GM23338 (cell line): ENCODE data around the gene PNMA8B. TPM values are rescaled to one million over a fixed set of nuclear protein-coding genes. Genes with fewer than 3 reads are reported as not detected.

Source experiments
- ATAC-seq: fragments of 200-7000 bp; cut with Tn5 transposase; 3 replicates; pipeline ENCODE4 v1.9.1; 2020
- DNase-seq: peaks from one replicate; pipeline ENCODE4 v3.0.0-alpha.2; 2015; ENCODE audit warnings: low spot score
- H2AFZ ChIP-seq: fragments of 200-600 bp; sonication (generic); 2 replicates; pipeline ENCODE4 v1.8.0; 2016; ENCODE audit warnings: antibody characterized with exemption, mild to moderate bottlenecking, moderate library complexity
- H3F3A ChIP-seq: fragments of 200-600 bp; sonication (generic); replicated peaks from 2 replicates; pipeline ENCODE4 v1.8.0; 2017; ENCODE audit warnings: antibody characterized with exemption, mixed run types, low read depth
- H3K27ac ChIP-seq: fragments of 200-600 bp; sonication (generic); 2 replicates; pipeline ENCODE4 v1.6.1; 2016; ENCODE audit warnings: low read depth
- H3K27me3 ChIP-seq: fragments of 200-600 bp; sonication (generic); 2 replicates; pipeline ENCODE4 v1.8.0; 2016; ENCODE audit warnings: mild to moderate bottlenecking, mixed run types, moderate library complexity; ENCODE audit not compliant: insufficient read depth
- H3K36me3 ChIP-seq: fragments of 200-600 bp; sonication (generic); 2 replicates; pipeline ENCODE4 v1.8.0; 2016; ENCODE audit warnings: mild to moderate bottlenecking; ENCODE audit not compliant: insufficient read depth
- H3K4me1 ChIP-seq: fragments of 200-600 bp; sonication (generic); 2 replicates; pipeline ENCODE4 v1.8.0; 2016; ENCODE audit warnings: mild to moderate bottlenecking, moderate library complexity; ENCODE audit not compliant: insufficient read depth
- H3K4me2 ChIP-seq: fragments of 200-600 bp; sonication (generic); 2 replicates; pipeline ENCODE4 v1.7.1; 2017; ENCODE audit warnings: mixed run types
- H3K4me3 ChIP-seq: fragments of 200-600 bp; sonication (generic); 2 replicates; pipeline ENCODE4 v1.6.1; 2016; ENCODE audit warnings: mixed run types
- H3K79me2 ChIP-seq: fragments of 200-600 bp; sonication (generic); replicated peaks from 2 replicates; pipeline ENCODE4 v1.8.0; 2017; ENCODE audit warnings: mild to moderate bottlenecking; ENCODE audit not compliant: insufficient read depth
- H3K9me2 ChIP-seq: fragments of 200-600 bp; sonication (generic); 2 replicates; pipeline ENCODE4 v1.8.0; 2017; ENCODE audit not compliant: insufficient read depth
- H4K20me1 ChIP-seq: fragments of 200-600 bp; sonication (generic); replicated peaks from 2 replicates; pipeline ENCODE4 v1.8.0; 2017; ENCODE audit warnings: mild to moderate bottlenecking; ENCODE audit not compliant: insufficient read depth
- H3K27ac Mint-ChIP-seq: 2 replicates; pipeline ENCODE4 v1.8.0; 2020; ENCODE audit warnings: inconsistent platforms, mild to moderate bottlenecking, moderate library complexity, mixed read lengths
- H3K27me3 Mint-ChIP-seq: 3 replicates; pipeline ENCODE4 v1.8.0; 2022; ENCODE audit warnings: low read depth, mild to moderate bottlenecking, moderate library complexity, mixed read lengths, inconsistent platforms; ENCODE audit not compliant: insufficient read depth, poor library complexity
- H3K36me3 Mint-ChIP-seq: 3 replicates; pipeline ENCODE4 v1.8.0; 2021; ENCODE audit warnings: low read depth, mild to moderate bottlenecking, inconsistent platforms, moderate library complexity, mixed read lengths
- H3K4me1 Mint-ChIP-seq: 3 replicates; pipeline ENCODE4 v1.8.0; 2020; ENCODE audit warnings: mild to moderate bottlenecking, inconsistent platforms, mixed read lengths
- H3K4me3 Mint-ChIP-seq: 3 replicates; pipeline ENCODE4 v1.8.0; 2021; ENCODE audit warnings: moderate library complexity, mild to moderate bottlenecking, inconsistent platforms, mixed read lengths
- H3K9me3 Mint-ChIP-seq: 3 replicates; pipeline ENCODE4 v1.8.0; 2020; ENCODE audit warnings: moderate library complexity, mild to moderate bottlenecking, inconsistent platforms, mixed read lengths
- CTCF ChIP-seq, 2 experiments: fragments of 200-600 bp in 1 of 2; sonication (generic) in 1 of 2; conservative IDR thresholded peaks; 2 replicates each; pipeline versions ENCODE4 v1.5.1 to v1.6.1; 2016 to 2017; ENCODE audit warnings: antibody characterized with exemption in 2 of 2, low read depth in 2 of 2, mild to moderate bottlenecking in 2 of 2, moderate library complexity in 1 of 2
- EZH2phosphoT487 ChIP-seq: fragments of 200-600 bp; sonication (generic); IDR thresholded peaks from one replicate; pipeline ENCODE4 v1.8.1; 2018; ENCODE audit warnings: antibody characterized with exemption; ENCODE audit not compliant: unreplicated experiment
- JUNB ChIP-seq: IDR thresholded peaks from one replicate; pipeline ENCODE4 v1.6.1; 2016; ENCODE audit warnings: antibody characterized with exemption; ENCODE audit not compliant: unreplicated experiment
- NANOG ChIP-seq: IDR thresholded peaks from 2 replicates; pipeline ENCODE4 v1.6.1; 2016; ENCODE audit warnings: antibody characterized with exemption, borderline replicate concordance
- POLR2AphosphoS5 ChIP-seq: IDR thresholded peaks from 2 replicates; pipeline ENCODE4 v1.6.1; 2016; ENCODE audit warnings: antibody characterized with exemption, low read depth
- STAT1 ChIP-seq: IDR thresholded peaks from one replicate; pipeline ENCODE4 v1.6.1; 2016; ENCODE audit warnings: antibody characterized with exemption; ENCODE audit not compliant: unreplicated experiment
- polyA plus RNA-seq: library from polyadenylated mRNA; unstranded; fragments of >200 nt; fragmentation: Nextera tagmentation; extraction: Ambion mirVana; gene quantifications from 2 replicates; pipeline ENCODE4 v1.2.1, GENCODE V29; 2016
- total RNA-seq: library from RNA; depleted of rRNA; stranded (reverse); fragments of >200 nt; shearing (Covaris generic); gene quantifications from 2 replicates; pipeline ENCODE4 v1.2.3, GENCODE V29; 2014
- TF ChIP-seq, protein P1 (sequence below): IDR thresholded peaks from 2 replicates; pipeline ENCODE4 v1.6.1; 2016; ENCODE audit warnings: antibody characterized with exemption
- TF ChIP-seq, protein P2 (sequence below): IDR thresholded peaks from one replicate; pipeline ENCODE4 v1.6.1; 2018; ENCODE audit warnings: antibody characterized with exemption; ENCODE audit not compliant: unreplicated experiment

PNMA8B gene
- total and polyA plus RNA-seq, 2 experiments from 2014 or later = 0.44 to 1.7 TPM

DNA sequence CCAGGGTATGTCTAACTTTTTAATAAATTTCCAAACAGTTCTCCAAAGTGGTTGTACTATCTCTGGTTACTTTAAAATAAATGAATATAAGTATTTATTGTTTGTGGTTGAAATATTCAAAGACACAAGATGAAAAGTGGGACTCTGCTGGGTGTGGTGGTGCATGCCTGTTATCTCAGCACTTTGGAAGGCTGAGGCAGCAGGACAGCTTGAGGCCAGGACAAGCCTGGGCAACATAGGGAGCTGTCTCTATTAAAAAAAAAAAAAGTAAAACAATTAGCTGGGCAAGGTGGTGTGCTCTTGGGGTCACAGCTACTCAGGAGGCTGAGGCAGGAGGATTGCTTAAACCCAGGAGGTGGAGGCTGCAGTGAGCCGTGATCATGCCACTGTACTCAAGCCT is 34.7 kb downstream of the PNMA8B start:
- Mint-ChIP-seq H3K27me3 (peaks cover 6% of the 10 kb centered on the region), H3K4me1 (no peaks in the 10 kb centered on the region), H3K9me3 (no peaks in the 10 kb centered on the region), H3K36me3 (no peaks in the 10 kb centered on the region), H3K27ac (no peak overlapping the region), H3K4me3 (no peak overlapping the region)
- DNase-seq (no peak), ATAC-seq (no peak)
- Histone ChIP-seq H3K4me1 (no peaks in the 10 kb centered on the region), H3K4me2 (no peak overlapping the region), H3K9me2 (no peaks in the 10 kb centered on the region), H3K36me3 (no peaks in the 10 kb centered on the region), H3K27ac (no peak overlapping the region), H3K27me3 (no peaks in the 10 kb centered on the region), H2AFZ (no peak overlapping the region), H3F3A (no peaks in the 10 kb centered on the region), H3K4me3 (no peak overlapping the region), H4K20me1 (no peaks in the 10 kb centered on the region), H3K79me2 (no peaks in the 10 kb centered on the region)
- no peak for TF ChIP-seq POLR2AphosphoS5
- no peak for TF ChIP-seq STAT1
- TF ChIP-seq EZH2phosphoT487 = no peak
- TF ChIP-seq JUNB = no peak

DNA sequence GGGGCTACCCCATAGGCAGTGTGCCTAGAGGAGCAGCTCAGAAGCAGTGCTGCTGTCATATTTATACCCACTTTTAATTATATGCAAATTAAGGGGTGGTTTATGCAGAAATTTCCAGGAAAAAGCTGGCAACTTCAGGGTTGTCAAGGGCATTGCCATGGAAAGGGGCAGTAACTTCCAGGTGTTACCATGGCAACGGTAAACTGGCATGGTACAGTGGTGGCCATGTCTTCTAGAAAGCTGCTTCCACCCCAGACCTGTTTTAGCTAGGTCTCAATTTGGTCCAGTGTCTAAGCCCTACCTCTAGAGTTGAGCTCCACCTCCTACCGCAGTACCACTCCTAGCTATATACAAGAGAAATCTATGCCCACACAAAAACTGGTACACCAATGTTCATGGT is 35.6 kb downstream of the PNMA8B start:
- no peak overlapping the region for H3K4me2 ChIP-seq
- no peaks in the 10 kb centered on the region for H3K4me1 ChIP-seq
- no peaks in the 10 kb centered on the region for H3K9me2 ChIP-seq
- H3K27me3 ChIP-seq = no peaks in the 10 kb centered on the region
- no peaks in the 10 kb centered on the region for H3K79me2 ChIP-seq
- ATAC-seq (no peak), DNase-seq (no peak)
- no peak overlapping the region for H3K27ac ChIP-seq
- no peak overlapping the region for H3K4me3 ChIP-seq
- no peaks in the 10 kb centered on the region for H3K4me1 Mint-ChIP-seq
- H3K27ac Mint-ChIP-seq = no peak overlapping the region
- no peaks in the 10 kb centered on the region for H4K20me1 ChIP-seq
- H3K4me3 Mint-ChIP-seq = no peak overlapping the region
- no peaks in the 10 kb centered on the region for H3K36me3 Mint-ChIP-seq
- no peaks in the 10 kb centered on the region for H3K9me3 Mint-ChIP-seq
- no peaks in the 10 kb centered on the region for H3K36me3 ChIP-seq
- H3F3A ChIP-seq = no peaks in the 10 kb centered on the region
- TF ChIP-seq POLR2AphosphoS5 = no peak
- TF ChIP-seq, protein P1, sequence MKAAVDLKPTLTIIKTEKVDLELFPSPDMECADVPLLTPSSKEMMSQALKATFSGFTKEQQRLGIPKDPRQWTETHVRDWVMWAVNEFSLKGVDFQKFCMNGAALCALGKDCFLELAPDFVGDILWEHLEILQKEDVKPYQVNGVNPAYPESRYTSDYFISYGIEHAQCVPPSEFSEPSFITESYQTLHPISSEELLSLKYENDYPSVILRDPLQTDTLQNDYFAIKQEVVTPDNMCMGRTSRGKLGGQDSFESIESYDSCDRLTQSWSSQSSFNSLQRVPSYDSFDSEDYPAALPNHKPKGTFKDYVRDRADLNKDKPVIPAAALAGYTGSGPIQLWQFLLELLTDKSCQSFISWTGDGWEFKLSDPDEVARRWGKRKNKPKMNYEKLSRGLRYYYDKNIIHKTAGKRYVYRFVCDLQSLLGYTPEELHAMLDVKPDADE = no peak
- TF ChIP-seq NANOG = no peak
- TF ChIP-seq CTCF (conservative IDR thresholded peaks at IDR 0.05; ENCODE audit: low read depth in 2 of 2) = no peak
- no peak overlapping the region for H2AFZ ChIP-seq
- peaks cover 6% of the 10 kb centered on the region for H3K27me3 Mint-ChIP-seq

DNA sequence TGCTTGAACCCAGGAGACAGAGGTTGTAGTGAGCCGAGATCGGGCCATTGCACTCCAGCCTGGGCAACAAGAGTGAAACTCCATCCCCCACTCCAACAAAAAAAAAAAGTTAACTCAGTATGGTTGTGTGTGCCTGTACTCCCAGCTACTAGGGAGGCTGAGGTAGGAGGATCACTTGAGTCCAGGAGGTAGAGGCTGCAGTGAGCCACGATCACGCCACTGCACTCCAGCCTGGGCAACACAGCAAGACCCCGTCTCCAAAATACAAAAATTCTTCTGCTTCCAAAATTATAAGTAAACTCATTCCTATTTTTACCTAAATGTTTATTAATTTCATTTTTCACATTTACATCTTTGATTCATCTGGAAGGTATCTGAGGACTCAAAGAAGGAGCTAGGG is 38.7 kb downstream of the PNMA8B start:
- H3K9me3 Mint-ChIP-seq = no peaks in the 10 kb centered on the region
- Histone ChIP-seq H3K4me3 (no peak overlapping the region), H3K27me3 (no peaks in the 10 kb centered on the region), H3K4me2 (no peak overlapping the region), H3K4me1 (no peaks in the 10 kb centered on the region), H3K9me2 (no peaks in the 10 kb centered on the region), H2AFZ (no peak overlapping the region), H3K79me2 (no peaks in the 10 kb centered on the region), H3F3A (no peaks in the 10 kb centered on the region), H4K20me1 (no peaks in the 10 kb centered on the region), H3K27ac (no peak overlapping the region), H3K36me3 (no peaks in the 10 kb centered on the region)
- no peaks in the 10 kb centered on the region for H3K4me1 Mint-ChIP-seq
- no peaks in the 10 kb centered on the region for H3K27me3 Mint-ChIP-seq
- DNase-seq = no peak
- H3K36me3 Mint-ChIP-seq = no peaks in the 10 kb centered on the region
- H3K27ac Mint-ChIP-seq = no peak overlapping the region
- no peak for ATAC-seq
- H3K4me3 Mint-ChIP-seq = no peak overlapping the region
- TF ChIP-seq, protein P2, sequence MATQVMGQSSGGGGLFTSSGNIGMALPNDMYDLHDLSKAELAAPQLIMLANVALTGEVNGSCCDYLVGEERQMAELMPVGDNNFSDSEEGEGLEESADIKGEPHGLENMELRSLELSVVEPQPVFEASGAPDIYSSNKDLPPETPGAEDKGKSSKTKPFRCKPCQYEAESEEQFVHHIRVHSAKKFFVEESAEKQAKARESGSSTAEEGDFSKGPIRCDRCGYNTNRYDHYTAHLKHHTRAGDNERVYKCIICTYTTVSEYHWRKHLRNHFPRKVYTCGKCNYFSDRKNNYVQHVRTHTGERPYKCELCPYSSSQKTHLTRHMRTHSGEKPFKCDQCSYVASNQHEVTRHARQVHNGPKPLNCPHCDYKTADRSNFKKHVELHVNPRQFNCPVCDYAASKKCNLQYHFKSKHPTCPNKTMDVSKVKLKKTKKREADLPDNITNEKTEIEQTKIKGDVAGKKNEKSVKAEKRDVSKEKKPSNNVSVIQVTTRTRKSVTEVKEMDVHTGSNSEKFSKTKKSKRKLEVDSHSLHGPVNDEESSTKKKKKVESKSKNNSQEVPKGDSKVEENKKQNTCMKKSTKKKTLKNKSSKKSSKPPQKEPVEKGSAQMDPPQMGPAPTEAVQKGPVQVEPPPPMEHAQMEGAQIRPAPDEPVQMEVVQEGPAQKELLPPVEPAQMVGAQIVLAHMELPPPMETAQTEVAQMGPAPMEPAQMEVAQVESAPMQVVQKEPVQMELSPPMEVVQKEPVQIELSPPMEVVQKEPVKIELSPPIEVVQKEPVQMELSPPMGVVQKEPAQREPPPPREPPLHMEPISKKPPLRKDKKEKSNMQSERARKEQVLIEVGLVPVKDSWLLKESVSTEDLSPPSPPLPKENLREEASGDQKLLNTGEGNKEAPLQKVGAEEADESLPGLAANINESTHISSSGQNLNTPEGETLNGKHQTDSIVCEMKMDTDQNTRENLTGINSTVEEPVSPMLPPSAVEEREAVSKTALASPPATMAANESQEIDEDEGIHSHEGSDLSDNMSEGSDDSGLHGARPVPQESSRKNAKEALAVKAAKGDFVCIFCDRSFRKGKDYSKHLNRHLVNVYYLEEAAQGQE = no peak
